Activated CD4-positive, alpha-beta T cell treated with anti-CD3 and anti-CD28 coated beads for 4 hours (primary cell): ENCODE measurements around the gene VPS25.
"Not testable (repeated sequence)": the region's sequence is repeated elsewhere in the genome, so short reads cannot be mapped to it uniquely, and the experiment has no call there.

Source experiments
- DNase-seq, 2 donors: peaks; one replicate each; pipeline ENCODE4 v3.0.0-alpha.2; 2020

VPS25 gene

GRCh38 chr17:42773290-42774035 is at the start of gene VPS25:
TSS of gene VPS25 (plus strand) at chr17:42773449. CDS start at chr17:42773476, 27 bp downstream.
- peak; percentile 70 to 73 for DNase-seq

GRCh38 chr17:42723636-42724035 is 49.6 kb upstream of the VPS25 start:
- DNase-seq, result no peak

- DNase-seq, result no peak
Measured at GRCh38 chr17:42725143-42725542, 48.1 kb upstream of the VPS25 start.

- no peak for DNase-seq
Measured at GRCh38 chr17:42740699-42741098, 32.5 kb upstream of the VPS25 start.

DNA sequence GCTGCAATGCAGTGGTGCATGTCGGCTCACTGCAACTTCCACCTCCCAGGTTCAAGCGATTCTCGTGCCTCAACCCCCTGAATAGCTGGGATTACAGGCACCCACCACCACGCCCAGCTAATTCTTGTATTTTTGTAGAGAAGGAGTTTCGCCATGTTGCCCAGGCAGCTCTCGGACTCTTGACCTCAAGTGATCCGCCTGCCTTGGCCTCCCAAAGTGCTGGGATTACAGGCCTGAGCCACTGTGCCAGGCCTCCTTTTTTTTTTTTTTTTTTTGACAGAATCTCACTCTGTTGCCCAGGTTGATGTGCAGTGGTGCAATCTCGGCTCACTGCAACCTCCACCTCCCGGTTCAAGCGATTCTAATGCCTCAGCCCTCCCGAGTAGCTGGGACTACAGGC is 30.3 kb upstream of the VPS25 start:
- DNase-seq, result not testable (repeated sequence)

DNA sequence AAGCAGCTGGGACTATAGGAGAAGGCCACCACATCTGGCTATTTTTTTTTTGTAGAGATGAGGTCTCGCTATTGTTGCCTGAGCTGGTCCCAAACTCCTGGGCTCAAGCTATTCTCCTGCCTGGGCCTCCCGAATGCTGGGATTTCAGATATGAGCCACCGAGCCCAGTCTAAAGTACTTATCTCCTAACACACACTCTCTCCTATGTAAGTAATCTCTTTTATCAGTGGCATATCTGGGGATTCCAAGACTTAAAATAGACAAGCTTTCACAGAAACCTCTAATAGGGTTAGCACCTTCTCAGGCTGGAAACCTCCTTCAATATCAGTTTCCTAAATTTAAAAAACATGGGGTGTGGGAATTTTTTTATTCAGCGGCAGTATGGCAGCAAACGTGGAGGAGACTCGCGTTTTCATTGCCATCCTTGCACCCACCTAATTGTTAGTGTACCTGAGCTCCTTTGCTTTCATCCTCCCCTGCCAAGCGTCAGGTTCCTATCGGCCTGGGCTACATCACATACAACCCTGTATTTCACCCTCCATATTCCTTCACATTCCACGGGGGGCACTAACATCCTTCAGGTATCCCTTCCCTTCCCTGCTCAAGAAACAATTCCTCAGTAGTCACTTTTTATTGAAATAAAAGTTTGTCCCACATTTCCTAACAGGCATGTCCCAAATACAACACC is 29.5 kb upstream of the VPS25 start:
- no peak for DNase-seq

- peak; percentile 68 to 75 for DNase-seq
Measured at GRCh38 chr17:42744283-42744805, 28.9 kb upstream of the VPS25 start.

GRCh38 chr17:42744806-42745617 is 28.2 kb upstream of the VPS25 start, which contains the start of gene EZH1:
TSS of gene EZH1 (minus strand) at chr17:42745040. CDS start at chr17:42728941, 16,099 bp downstream.
- DNase-seq, result peak; percentile 89 to 91

GRCh38 chr17:42748202-42748907 is 24.9 kb upstream of the VPS25 start:
- DNase-seq, result no peak

GRCh38 chr17:42748908-42749798 is 24.1 kb upstream of the VPS25 start:
- DNase-seq, result no peak

DNA sequence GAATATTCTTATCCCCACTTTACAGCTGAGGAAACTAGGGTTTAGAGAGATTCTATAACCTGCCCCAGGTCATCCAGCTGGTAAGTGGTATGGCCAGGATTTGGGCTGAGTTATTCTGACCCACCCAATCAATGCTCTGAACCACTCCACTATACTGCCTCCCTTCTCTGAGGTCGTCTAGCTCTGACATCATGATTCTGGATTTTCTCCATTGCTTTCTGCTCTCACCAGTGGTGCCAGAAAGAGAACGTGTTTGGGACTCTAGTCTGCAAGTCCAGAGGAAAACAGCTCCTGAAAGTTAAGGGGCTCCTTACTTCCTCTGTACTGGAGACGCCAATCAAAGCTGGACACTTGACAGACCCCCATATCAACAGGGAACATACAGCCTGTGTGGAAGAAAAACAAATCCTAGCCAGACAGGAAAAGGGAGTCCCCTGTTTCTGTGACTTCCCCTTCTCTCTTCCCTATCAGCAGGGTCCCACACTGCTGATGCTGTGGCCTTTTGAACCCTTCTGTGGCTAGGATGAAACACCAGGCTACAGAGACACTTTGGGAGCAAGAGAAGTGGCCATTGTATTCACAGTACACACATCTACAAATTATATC is 22.4 kb upstream of the VPS25 start:
- DNase-seq, result no peak

- DNase-seq, result no peak
Measured at GRCh38 chr17:42751628-42752027, 21.6 kb upstream of the VPS25 start.

GRCh38 chr17:42754782-42755181 is 18.5 kb upstream of the VPS25 start:
- DNase-seq, result no peak

- no peak for DNase-seq
Measured at GRCh38 chr17:42759982-42760651, 13.1 kb upstream of the VPS25 start.

DNA sequence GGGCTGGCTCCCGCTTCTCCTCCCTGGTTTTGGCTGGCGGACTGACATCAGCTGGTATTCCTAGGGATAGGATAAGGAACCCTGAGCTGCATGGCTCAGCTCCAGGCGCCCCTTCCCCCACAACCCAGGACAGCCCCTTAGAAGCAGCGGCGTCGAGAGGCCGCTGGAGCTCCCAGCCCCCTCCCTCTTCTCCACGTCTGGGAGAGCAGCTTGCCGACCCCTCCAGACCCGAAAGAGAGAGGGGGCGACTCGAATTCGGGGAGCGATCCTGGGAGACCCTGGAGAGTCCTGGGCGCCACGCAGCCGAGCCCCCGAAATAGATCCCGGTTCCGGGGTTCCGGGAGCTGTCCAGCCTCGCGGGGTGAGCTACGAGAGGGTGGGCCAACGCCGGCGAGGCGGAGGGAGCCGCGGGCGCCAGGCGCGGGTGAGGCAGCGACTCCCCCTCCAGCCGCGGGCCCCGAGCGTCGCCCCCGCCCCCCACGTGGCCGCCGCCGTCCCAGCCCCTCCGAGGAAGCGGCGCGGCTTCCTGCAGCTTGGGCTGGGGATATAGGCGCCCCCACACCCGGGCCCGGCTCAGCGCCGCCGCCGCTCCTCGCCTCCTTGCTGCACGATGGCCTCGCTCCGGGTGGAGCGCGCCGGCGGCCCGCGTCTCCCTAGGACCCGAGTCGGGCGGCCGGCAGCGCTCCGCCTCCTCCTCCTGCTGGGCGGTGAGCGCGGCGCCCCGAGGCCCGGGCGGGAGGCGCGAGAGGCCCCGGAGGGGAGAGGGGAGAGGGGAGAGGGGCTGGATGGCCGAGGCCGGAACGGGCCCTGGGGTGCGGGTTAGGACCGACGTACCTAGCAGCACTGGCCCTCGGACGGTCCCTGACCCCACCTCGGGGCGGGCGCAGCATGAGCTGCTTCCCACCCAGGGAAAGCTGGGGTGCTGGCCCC is 12.3 kb upstream of the VPS25 start, which contains the start of gene RAMP2:
TSS of gene RAMP2 (plus strand) at position 576 of the 930 bp plus-strand sequence. CDS start at position 611, 35 bp downstream.
- DNase-seq, result peak in 1 of 2 donors; percentile 11

- DNase-seq, result no peak
Measured at GRCh38 chr17:42761638-42762037, 11.6 kb upstream of the VPS25 start.

DNA sequence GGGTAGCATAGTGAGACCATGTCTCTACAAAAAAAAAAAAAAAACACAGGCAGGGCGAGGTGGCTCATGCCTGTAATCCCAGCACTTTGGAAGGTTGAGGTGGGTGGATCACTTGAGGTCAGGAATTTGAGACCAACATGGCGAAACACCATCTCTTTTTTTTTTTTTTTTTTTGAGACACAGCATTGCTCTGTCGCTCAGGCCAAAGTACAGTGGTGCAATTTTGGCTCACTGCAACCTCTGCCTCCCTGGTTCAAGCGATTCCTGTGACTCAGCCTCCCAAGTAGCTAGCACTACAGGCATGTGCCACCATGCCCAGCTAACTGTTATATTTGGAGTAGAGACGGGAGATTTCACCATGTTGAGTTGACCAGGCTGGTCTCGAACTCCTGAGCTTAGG is 7.1 kb upstream of the VPS25 start:
- DNase-seq, result no peak

DNA sequence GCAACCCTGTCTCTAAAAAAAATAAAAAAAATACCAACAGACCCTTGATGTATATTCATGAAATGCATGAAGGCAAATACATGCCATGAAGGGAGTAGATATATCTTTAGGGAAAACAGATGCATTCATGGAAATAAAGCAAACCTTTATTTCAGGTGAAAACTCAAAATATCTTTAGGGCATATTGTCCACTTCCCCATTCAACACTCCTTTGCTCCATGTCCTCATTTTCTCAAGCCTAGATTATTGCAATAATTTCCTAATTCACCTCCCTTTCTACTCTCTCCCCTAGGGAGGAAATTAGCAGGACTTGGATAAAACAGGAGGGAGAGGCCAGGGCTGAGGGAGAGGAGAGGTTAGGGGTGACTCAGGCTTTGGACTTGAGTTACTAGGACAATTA is 5.7 kb upstream of the VPS25 start:
- no peak for DNase-seq

- not testable (repeated sequence) for DNase-seq
Measured at GRCh38 chr17:42768006-42768405, 5.2 kb upstream of the VPS25 start.
